22Rv1 (cell line): ENCODE data around the gene ACOX3.

Source experiments
- H3K27ac ChIP-seq: fragments of 450-650 bp; 2 replicates; pipeline ENCODE4 v1.5.1; 2017
- CTCF ChIP-seq: fragments of 450-650 bp; IDR thresholded peaks from 2 replicates; pipeline ENCODE4 v1.5.1; 2017; ENCODE audit warnings: mild to moderate bottlenecking
- ZFX ChIP-seq: fragments of 450-650 bp; IDR thresholded peaks from 2 replicates; pipeline ENCODE4 v1.6.1; 2017; ENCODE audit warnings: antibody characterized with exemption, borderline replicate concordance

ACOX3 gene

GRCh38 chr4:8398347-8398746 is 42.2 kb downstream of the ACOX3 start:
- no peak for TF ChIP-seq ZFX
- TF ChIP-seq CTCF: no peak
- no peak overlapping the region for H3K27ac ChIP-seq

GRCh38 chr4:8396762-8397406 is 43.6 kb downstream of the ACOX3 start:
- H3K27ac ChIP-seq: no peak overlapping the region
- no peak for TF ChIP-seq CTCF
- no peak for TF ChIP-seq ZFX

- H3K27ac ChIP-seq: no peak overlapping the region
- TF ChIP-seq ZFX (no peak), CTCF (no peak)
Measured at GRCh38 chr4:8395504-8396296, 44.8 kb downstream of the ACOX3 start.

GRCh38 chr4:8394806-8395205 is 45.7 kb downstream of the ACOX3 start:
- TF ChIP-seq ZFX: no peak
- TF ChIP-seq CTCF: no peak

GRCh38 chr4:8394061-8394519 is 46.4 kb downstream of the ACOX3 start:
- H3K27ac ChIP-seq: no peak overlapping the region
- TF ChIP-seq CTCF (no peak), ZFX (no peak)

More at GRCh38 chr4:8394806-8395205, 45.7 kb downstream of the ACOX3 start:
- H3K27ac ChIP-seq: no peak overlapping the region

GRCh38 chr4:8393593-8394038 is 46.9 kb downstream of the ACOX3 start:
- no peak overlapping the region for H3K27ac ChIP-seq
- TF ChIP-seq CTCF (no peak), ZFX (no peak)
